Activated B cell treated with CpG ODN at 0.5 μM for 24 hours (primary cell): ENCODE data around the gene SERINC5. TPM values are rescaled to one million over a fixed set of nuclear protein-coding genes. Genes with fewer than 3 reads are reported as not detected.

Experiments
- ATAC-seq: fragments of 200-7000 bp; cut with Tn5 transposase; one replicate; pipeline ENCODE4 v1.10.0; 2021; ENCODE audit warnings: low read depth, mild to moderate bottlenecking, moderate library complexity
- CTCF ChIA-PET: fragments of 350-600 bp; sonication (Branson Sonifier 250); formaldehyde crosslinking; loops from one replicate; lab custom pipeline; 2021; ENCODE audit warnings: antibody characterized with exemption; lab: Charles Lee
- POLR2A ChIA-PET: fragments of 350-600 bp; sonication (Branson Sonifier 250); formaldehyde crosslinking; loops from one replicate; lab custom pipeline; 2021; ENCODE audit warnings: antibody characterized with exemption; lab: Charles Lee
- DNase-seq: peaks from one replicate; pipeline ENCODE4 v3.0.0; 2022
- H3K27ac Mint-ChIP-seq: one replicate; pipeline ENCODE4 v1.8.0; 2020; ENCODE audit warnings: mixed read lengths
- H3K27me3 Mint-ChIP-seq: one replicate; pipeline ENCODE4 v1.8.0; 2021; ENCODE audit warnings: mixed read lengths
- H3K36me3 Mint-ChIP-seq: one replicate; pipeline ENCODE4 v1.8.0; 2021; ENCODE audit warnings: low read depth, mixed read lengths
- H3K4me1 Mint-ChIP-seq: one replicate; pipeline ENCODE4 v1.8.0; 2021; ENCODE audit warnings: mixed read lengths
- H3K4me3 Mint-ChIP-seq: one replicate; pipeline ENCODE4 v1.8.0; 2020; ENCODE audit warnings: mild to moderate bottlenecking, mixed read lengths
- H3K9me3 Mint-ChIP-seq: one replicate; pipeline ENCODE4 v1.8.0; 2020; ENCODE audit warnings: mixed read lengths
- intact Hi-C: fragments of 100-400 bp; cut with micrococcal nuclease; formaldehyde crosslinking; loops from one replicate; pipeline ENCODE4 v1.15.1; 2024
- total RNA-seq: library from RNA; stranded (reverse); gene quantifications from 2 replicates; pipeline ENCODE4 v1.2.3, GENCODE V29; 2022
- TF ChIP-seq, protein P1 (sequence below): fragments of 200-600 bp; IDR thresholded peaks from one replicate; pipeline ENCODE4 v1.8.0; 2022; ENCODE audit warnings: antibody characterized with exemption, mild to moderate bottlenecking

SERINC5 gene
- total RNA-seq, 1 donor from 2014 or later = 5.3 TPM

DNA sequence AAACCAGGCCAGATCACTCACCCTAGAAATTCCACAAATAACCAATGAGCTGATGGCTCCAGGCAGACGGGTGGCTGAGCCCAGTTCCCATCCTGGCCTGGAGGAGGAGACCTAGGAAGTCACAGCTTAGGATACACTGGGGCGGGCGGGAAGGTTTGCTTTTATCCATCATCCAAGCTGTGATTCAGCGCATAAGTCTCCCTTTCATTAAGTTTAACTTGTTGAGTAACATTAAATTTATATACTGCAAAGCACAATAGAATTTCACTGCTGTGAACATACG, 165.0 kb downstream of the SERINC5 start:
- ChIA-PET CTCF (interaction anchor here (0.9 to 10.4 kb wide), 8 partner anchors 10 to 216 kb away, joined by 3 to 171 read pairs (median 4); no protein-coding TSS in a partner anchor), POLR2A (no interaction called here)
- ATAC-seq (no peak), DNase-seq (no peak)
- Mint-ChIP-seq H3K4me3 (no peak overlapping the region), H3K36me3 (no peaks in the 10 kb centered on the region), H3K9me3 (no peaks in the 10 kb centered on the region), H3K27me3 (no peaks in the 10 kb centered on the region), H3K4me1 (no peaks in the 10 kb centered on the region), H3K27ac (no peak overlapping the region)
- intact Hi-C loops = loop anchor here (1.0 to 2.0 kb wide), 4 partner anchors 184 to 1208 kb away; no protein-coding TSS in a partner anchor
- TF ChIP-seq, protein P1, sequence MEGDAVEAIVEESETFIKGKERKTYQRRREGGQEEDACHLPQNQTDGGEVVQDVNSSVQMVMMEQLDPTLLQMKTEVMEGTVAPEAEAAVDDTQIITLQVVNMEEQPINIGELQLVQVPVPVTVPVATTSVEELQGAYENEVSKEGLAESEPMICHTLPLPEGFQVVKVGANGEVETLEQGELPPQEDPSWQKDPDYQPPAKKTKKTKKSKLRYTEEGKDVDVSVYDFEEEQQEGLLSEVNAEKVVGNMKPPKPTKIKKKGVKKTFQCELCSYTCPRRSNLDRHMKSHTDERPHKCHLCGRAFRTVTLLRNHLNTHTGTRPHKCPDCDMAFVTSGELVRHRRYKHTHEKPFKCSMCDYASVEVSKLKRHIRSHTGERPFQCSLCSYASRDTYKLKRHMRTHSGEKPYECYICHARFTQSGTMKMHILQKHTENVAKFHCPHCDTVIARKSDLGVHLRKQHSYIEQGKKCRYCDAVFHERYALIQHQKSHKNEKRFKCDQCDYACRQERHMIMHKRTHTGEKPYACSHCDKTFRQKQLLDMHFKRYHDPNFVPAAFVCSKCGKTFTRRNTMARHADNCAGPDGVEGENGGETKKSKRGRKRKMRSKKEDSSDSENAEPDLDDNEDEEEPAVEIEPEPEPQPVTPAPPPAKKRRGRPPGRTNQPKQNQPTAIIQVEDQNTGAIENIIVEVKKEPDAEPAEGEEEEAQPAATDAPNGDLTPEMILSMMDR = no peak

DNA sequence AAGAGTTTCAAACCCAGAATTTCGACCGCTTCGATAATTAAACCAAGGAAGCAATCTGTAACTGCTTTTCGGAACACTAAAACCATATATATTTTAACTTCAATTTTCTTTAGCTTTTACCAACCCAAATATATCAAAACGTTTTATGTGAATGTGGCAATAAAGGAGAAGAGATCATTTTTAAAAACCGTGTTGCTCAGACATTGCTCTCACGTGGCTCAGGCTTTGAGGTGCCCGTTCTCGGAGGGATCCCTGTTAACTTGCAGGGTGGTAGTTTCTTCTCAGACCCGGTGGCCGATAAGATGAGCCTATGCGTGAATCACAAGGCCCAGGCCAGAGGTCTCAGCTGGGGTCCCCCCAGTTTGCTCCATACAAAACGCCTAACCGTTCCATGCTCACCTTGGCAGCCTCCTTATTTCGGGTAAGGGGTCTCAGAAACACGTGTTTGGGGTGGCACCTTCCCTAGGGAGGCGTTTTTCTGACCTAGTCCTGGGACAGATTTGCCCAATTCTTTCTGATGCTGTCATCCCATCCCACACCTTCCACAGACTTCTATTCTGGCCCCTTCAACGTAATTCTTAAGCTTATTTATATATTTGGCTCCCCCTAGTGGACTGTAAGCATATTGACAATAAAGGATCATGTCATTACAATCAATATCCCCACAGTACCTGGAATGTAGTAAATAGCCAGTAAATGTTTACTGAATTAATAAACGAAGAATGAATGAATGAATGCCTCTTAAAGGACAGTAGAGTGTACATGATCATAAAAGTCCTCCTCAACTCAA, 172.6 kb downstream of the SERINC5 start:
- intact Hi-C loops = loop anchor here (1.0 kb wide), 4 partner anchors 204 to 1062 kb away; no protein-coding TSS in a partner anchor
- Mint-ChIP-seq H3K36me3 (no peaks in the 10 kb centered on the region), H3K27me3 (no peaks in the 10 kb centered on the region), H3K4me3 (peak overlapping the region; percentile 72), H3K4me1 (peaks cover 7% of the 10 kb centered on the region), H3K9me3 (no peaks in the 10 kb centered on the region), H3K27ac (no peak overlapping the region)
- TF ChIP-seq, protein P1 = no peak
- ChIA-PET CTCF (interaction anchor here (0.9 to 2.3 kb wide), 17 partner anchors 8 to 530 kb away, joined by 3 to 12 read pairs (median 4); no protein-coding TSS in a partner anchor), POLR2A (no interaction called here)
- ATAC-seq (peak; percentile 67), DNase-seq (no peak)

DNA sequence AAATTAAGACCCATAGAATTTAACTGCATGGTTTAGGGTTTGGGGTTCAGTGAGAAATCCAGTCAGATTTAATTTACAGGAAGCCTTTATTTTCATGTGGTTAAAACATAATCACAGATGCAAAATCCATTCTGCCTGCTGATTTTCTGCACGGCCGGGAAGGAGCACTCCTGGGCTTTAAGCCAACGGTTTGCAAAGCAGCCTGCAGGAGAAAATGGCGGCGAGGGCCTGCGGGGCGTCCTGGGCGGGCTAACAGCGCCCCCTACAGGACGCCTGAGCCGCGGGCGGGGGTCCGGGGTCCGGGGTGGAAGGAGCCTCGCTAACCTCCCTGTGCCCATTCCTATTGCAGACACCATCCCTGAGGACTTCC, 173.1 kb downstream of the SERINC5 start:
- DNase-seq (no peak), ATAC-seq (peak; percentile 42)
- intact Hi-C loops = loop anchor here (1.0 kb wide), 4 partner anchors 203 to 1061 kb away; no protein-coding TSS in a partner anchor
- peaks cover 7% of the 10 kb centered on the region for H3K4me1 Mint-ChIP-seq
- no peaks in the 10 kb centered on the region for H3K27me3 Mint-ChIP-seq
- H3K36me3 Mint-ChIP-seq = no peaks in the 10 kb centered on the region
- TF ChIP-seq, protein P1 = no peak
- CTCF ChIA-PET = interaction anchor here (0.9 to 2.3 kb wide), 12 partner anchors 9 to 529 kb away, joined by 3 to 12 read pairs (median 5); no protein-coding TSS in a partner anchor
- peak overlapping the region; percentile 72 for H3K4me3 Mint-ChIP-seq
- no peak overlapping the region for H3K27ac Mint-ChIP-seq
- no peaks in the 10 kb centered on the region for H3K9me3 Mint-ChIP-seq
- POLR2A ChIA-PET = no interaction called here

- no peaks in the 10 kb centered on the region for H3K36me3 Mint-ChIP-seq
- no peak overlapping the region for H3K27ac Mint-ChIP-seq
- peaks cover 7% of the 10 kb centered on the region for H3K4me1 Mint-ChIP-seq
- DNase-seq (no peak), ATAC-seq (no peak)
- TF ChIP-seq, protein P1 = no peak
- POLR2A ChIA-PET = no interaction called here
- no peaks in the 10 kb centered on the region for H3K27me3 Mint-ChIP-seq
- CTCF ChIA-PET = interaction anchor here (2.1 kb wide), 1 partner anchor 9 kb away, joined by 5 read pairs; no protein-coding TSS in a partner anchor
- intact Hi-C loops = no loop called here
- no peak overlapping the region for H3K4me3 Mint-ChIP-seq
- H3K9me3 Mint-ChIP-seq = no peaks in the 10 kb centered on the region
Observed at GRCh38 chr5:80082281-80082680, 173.6 kb downstream of the SERINC5 start.

GRCh38 chr5:80078921-80079320, 176.9 kb downstream of the SERINC5 start:
- Mint-ChIP-seq H3K36me3 (no peaks in the 10 kb centered on the region), H3K27me3 (no peaks in the 10 kb centered on the region), H3K4me3 (no peak overlapping the region), H3K9me3 (no peaks in the 10 kb centered on the region), H3K4me1 (peaks cover 7% of the 10 kb centered on the region), H3K27ac (no peak overlapping the region)
- CTCF ChIA-PET = no interaction called here
- POLR2A ChIA-PET = no interaction called here
- no peak for ATAC-seq
- DNase-seq = no peak
- TF ChIP-seq, protein P1 = no peak
- intact Hi-C loops = no loop called here
